T-helper 1 cell treated with Interleukin-12 subunit alpha and Interleukin-12 subunit beta and Interleukin-4 antibody, amounts not matched to agents 30 ng/mL and 1 ng/mL, for 36 hours (primary cell): ENCODE data around the gene NUTF2. TPM values are rescaled to one million over a fixed set of nuclear protein-coding genes. Genes with fewer than 3 reads are reported as not detected.

Experiments used
- intact Hi-C: fragments of 100-400 bp; cut with micrococcal nuclease; formaldehyde crosslinking; loops from one replicate; pipeline ENCODE4 v1.15.1; 2024
- total RNA-seq: library from RNA; stranded (reverse); gene quantifications from 2 replicates; pipeline ENCODE4 v1.2.3, GENCODE V29; 2022

NUTF2 gene
- total RNA-seq, 1 donor from 2014 or later = 132 TPM

- intact Hi-C loops = no loop called here
Measured at GRCh38 chr16:67915831-67916723, 69.3 kb downstream of the NUTF2 start.

- intact Hi-C loops = no loop called here
Measured at GRCh38 chr16:67917140-67917851, 70.6 kb downstream of the NUTF2 start.

DNA sequence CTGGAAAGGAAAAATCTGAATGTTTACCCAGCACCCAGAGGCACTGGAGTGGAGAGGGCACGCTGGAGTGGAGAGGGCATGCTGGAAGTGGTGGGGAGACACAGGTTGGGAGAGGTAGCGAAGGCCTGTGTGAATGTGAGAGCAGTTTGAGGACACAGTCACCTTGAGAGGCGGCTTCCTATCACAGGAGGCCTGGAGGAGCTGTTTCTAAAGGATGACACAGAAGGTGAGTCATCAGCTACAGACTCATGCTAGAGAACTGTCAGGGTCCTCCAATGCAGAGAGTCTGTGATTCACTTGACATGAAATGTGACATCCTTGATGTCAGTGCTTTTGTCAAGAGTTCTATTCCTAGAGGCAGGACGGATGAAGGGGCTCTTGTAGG, 71.1 kb downstream of the NUTF2 start:
- intact Hi-C loops = loop anchor here (2.0 kb wide), 1 partner anchor 101 kb away; no protein-coding TSS in a partner anchor

DNA sequence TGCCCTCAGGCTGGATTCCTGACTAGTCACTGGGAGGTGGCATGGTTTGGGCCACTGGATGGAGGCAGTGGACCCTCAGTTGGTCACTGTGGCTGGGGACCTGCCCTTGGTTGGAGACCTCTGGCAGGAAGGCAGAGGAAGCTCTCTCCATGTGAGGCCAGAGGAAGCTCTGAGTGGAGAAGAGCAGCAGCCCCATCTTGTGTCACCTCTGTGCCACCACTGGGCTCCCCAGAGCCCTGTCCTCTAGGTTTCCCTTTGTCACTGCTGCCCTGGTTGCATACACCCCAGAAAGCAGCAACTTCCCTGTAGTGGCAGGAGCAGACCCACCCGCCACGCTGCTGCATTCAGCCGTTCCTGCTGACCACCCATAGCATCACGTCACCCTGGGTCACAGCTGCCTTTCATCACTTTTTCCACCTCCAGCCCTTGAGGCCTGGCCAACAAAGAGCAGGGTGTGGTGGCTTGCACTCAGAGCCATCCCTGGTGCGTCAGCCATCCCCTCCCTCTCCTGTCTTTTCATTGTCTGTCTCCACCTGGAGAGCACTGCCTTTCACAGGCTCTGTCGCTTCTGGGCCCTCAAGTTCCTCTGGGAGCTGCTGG, 73.0 kb downstream of the NUTF2 start:
- intact Hi-C loops = loop anchor here (2.0 kb wide), 1 partner anchor 103 kb away; no protein-coding TSS in a partner anchor

Other genes with a start within 250 kb of the NUTF2 start
- 206 and 225 TPM in 2 replicates for gene CARMIL2, start 201.8 kb upstream of the NUTF2 start, total RNA-seq
- 39.9 and 42.8 TPM in 2 replicates for gene ACD, start 186.7 kb upstream of the NUTF2 start, total RNA-seq
- gene PARD6A, start 186.0 kb upstream of the NUTF2 start, total RNA-seq = 10.2 and 11.1 TPM in 2 replicates
- 8.5 and 9.0 TPM in 2 replicates for gene ENKD1, start 180.2 kb upstream of the NUTF2 start, total RNA-seq
- 1.9 and 3.2 TPM in 2 replicates for gene C16orf86, start 180.1 kb upstream of the NUTF2 start, total RNA-seq
- gene GFOD2, start 127.6 kb upstream of the NUTF2 start, total RNA-seq = 13.4 and 15.2 TPM in 2 replicates
- gene RANBP10, start 40.4 kb upstream of the NUTF2 start, total RNA-seq = 34.4 and 36.4 TPM in 2 replicates
- gene TSNAXIP1, start 40.0 kb upstream of the NUTF2 start, total RNA-seq = 0.32 and 0.61 TPM in 2 replicates
- 39.5 and 42.0 TPM in 2 replicates for gene THAP11, start 4.6 kb upstream of the NUTF2 start, total RNA-seq
- gene CENPT, start 760 bp downstream of the NUTF2 start, total RNA-seq = 56.0 and 60.9 TPM in 2 replicates
- gene EDC4, start 26.1 kb downstream of the NUTF2 start, total RNA-seq = 120 and 137 TPM in 2 replicates
- gene NRN1L, start 38.0 kb downstream of the NUTF2 start, total RNA-seq = 0.59 TPM in 1 of 2 replicates, not detected in the other
- gene PSKH1, start 46.3 kb downstream of the NUTF2 start, total RNA-seq = 24.0 and 24.1 TPM in 2 replicates
- gene CTRL, start 84.9 kb downstream of the NUTF2 start, total RNA-seq = 9.5 and 10.9 TPM in 2 replicates
- 357 and 364 TPM in 2 replicates for gene PSMB10, start 89.9 kb downstream of the NUTF2 start, total RNA-seq
- 16.0 and 24.7 TPM in 2 replicates for gene LCAT, start 97.2 kb downstream of the NUTF2 start, total RNA-seq
- gene SLC12A4, start 121.7 kb downstream of the NUTF2 start, total RNA-seq = 48.1 and 48.6 TPM in 2 replicates
- 0.12 and 0.22 TPM in 2 replicates for gene DPEP3, start 133.6 kb downstream of the NUTF2 start, total RNA-seq
- gene DPEP2, start 152.6 kb downstream of the NUTF2 start, total RNA-seq = 14.4 and 16.1 TPM in 2 replicates
- not detected in 2 replicates for gene DPEP2NB, start 169.0 kb downstream of the NUTF2 start, total RNA-seq
- 17.9 and 18.0 TPM in 2 replicates for gene DDX28, start 176.3 kb downstream of the NUTF2 start, total RNA-seq
- gene DUS2, start 176.4 kb downstream of the NUTF2 start, total RNA-seq = 24.8 and 27.8 TPM in 2 replicates
- 149 and 150 TPM in 2 replicates for gene NFATC3, start 238.4 kb downstream of the NUTF2 start, total RNA-seq